ENCODE data around the gene BPIFA2. TPM values are rescaled to one million over a fixed set of nuclear protein-coding genes. Genes with fewer than 3 reads are reported as not detected.

Gene BPIFA2
- total and polyA plus RNA-seq, 9 of the 15 experiments (the other 6 are each of a cell fraction or from before 2014, with no cell fraction given): not detected

- no peak for TF ChIP-seq ZBTB17 (CRISPR knock-in tag; IDR thresholded peaks at IDR 0.05)
These were observed 37.3 kb upstream of the BPIFA2 start (continued) for GRCh38 chr20:33130568-33131061.

DNA sequence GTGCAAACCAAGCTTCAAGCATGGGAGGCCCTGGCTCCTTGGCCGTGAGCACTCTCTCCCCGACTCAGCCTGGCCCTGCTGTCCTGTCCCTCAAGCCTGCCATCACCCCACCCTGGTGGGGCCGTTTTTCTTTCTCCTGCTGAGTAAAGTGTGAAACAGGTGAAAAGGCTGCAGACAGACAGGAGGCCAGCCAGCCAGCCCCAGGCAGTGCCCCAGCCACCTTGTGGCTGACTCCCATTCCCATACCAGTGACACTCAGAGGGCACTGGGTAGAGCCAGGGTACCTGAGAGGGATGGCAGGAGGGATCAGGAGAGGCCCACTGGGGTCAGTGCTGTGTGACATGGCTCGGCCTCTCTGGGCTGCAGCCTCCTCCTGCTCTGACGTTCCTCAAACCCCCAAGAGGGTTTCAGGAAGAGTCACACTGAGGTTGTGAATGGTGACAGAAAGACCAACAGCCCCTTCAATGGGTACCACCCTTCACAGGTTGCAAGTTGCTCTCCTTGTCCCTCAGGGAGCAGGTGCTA is 35.9 kb upstream of the BPIFA2 start:
- Histone ChIP-seq H3K36me3 (ENCODE audit: control insufficient read depth, insufficient read depth, low read length) (no peaks in the 10 kb centered on the region), H3K9ac (ENCODE audit: insufficient read depth in 1 of 2, low read depth in 2 of 2, low read length in 2 of 2) (no peak overlapping the region), H3K9me1 (ENCODE audit: control insufficient read depth, insufficient read depth, low read length) (no peaks in the 10 kb centered on the region), H3K79me2 (ENCODE audit: control insufficient read depth, insufficient read depth, low read length) (no peaks in the 10 kb centered on the region), H3K4me1 (replicated peaks in 1 of 2; ENCODE audit: control insufficient read depth in 2 of 2, insufficient read depth in 2 of 2, low read length in 2 of 2) (no peaks in the 10 kb centered on the region), H3K27ac (ENCODE audit: extremely low read depth, low read depth, low read length) (no peak overlapping the region), H3K4me3 (no peak overlapping the region), H3K4me2 (ENCODE audit: insufficient read depth, low read length) (no peak overlapping the region), H2AFZ (ENCODE audit: low read depth, low read length) (no peak overlapping the region), H3K9me3 (replicated peaks; ENCODE audit: control insufficient read depth, insufficient read depth, low read depth, low read length) (no peaks in the 10 kb centered on the region), H3K27me3 (ENCODE audit: control insufficient read depth in 2 of 2, insufficient read depth in 2 of 2, low read length in 2 of 2) (peaks cover 8 to 27% of the 10 kb centered on the region in 2 experiments), H4K20me1 (replicated peaks; ENCODE audit: control insufficient read depth, insufficient read depth, low read length) (no peaks in the 10 kb centered on the region)
- CTCF ChIA-PET (ENCODE audit: low intra/inter-chr PET ratio): no interaction called here
- intact Hi-C loops (cut with micrococcal nuclease): no loop called here
- no peak for TF ChIP-seq SRSF9 (IDR thresholded peaks at IDR 0.05; ENCODE audit: borderline replicate concordance, low read depth, low read length)
- no peak for DNase-seq (ENCODE audit: extremely low read depth in 1 of 4, low spot score in 3 of 4)
- POLR2A ChIA-PET: interaction anchor here (0.7 kb wide), 1 partner anchor 140 kb away, joined by 3 read pairs; no protein-coding TSS in a partner anchor
- no peak for FAIRE-seq
- ATAC-seq: no peak
- no TSS peak for BruUV-seq (replicated peaks)
- in situ Hi-C loops (cut with MboI): no loop called here
- 0% methylated on average over 4 of the region's 5 CpGs for WGBS (ENCODE audit: insufficient coverage, low coverage, missing lambda C conversion rate)
